Measurements from ENCODE around the gene RRP15. TPM values are rescaled to one million over a fixed set of nuclear protein-coding genes. Genes with fewer than 3 reads are reported as not detected.

RRP15 gene
- polyA plus RNA-seq, 1 experiment = 7.9 TPM

DNA sequence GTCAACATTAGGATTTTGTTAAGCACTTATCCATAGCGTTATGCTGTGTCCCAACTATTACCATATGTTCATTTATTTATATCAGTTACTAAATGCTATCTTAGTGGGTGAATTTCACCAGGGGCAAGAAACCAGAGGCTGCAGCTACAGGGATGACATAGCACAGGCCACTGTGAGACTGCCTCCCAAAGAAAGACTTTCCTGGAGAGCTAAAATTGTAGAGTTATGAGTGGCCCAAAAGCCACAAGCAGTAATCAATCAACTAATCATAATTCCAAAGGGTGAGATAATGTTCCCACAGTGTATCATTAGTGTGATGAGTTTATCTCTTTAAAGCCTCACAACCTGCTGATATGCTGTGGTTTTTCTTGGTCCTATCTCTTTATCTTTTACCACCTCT is 56.2 kb downstream of the RRP15 start:
- TF ChIP-seq, protein P1, sequence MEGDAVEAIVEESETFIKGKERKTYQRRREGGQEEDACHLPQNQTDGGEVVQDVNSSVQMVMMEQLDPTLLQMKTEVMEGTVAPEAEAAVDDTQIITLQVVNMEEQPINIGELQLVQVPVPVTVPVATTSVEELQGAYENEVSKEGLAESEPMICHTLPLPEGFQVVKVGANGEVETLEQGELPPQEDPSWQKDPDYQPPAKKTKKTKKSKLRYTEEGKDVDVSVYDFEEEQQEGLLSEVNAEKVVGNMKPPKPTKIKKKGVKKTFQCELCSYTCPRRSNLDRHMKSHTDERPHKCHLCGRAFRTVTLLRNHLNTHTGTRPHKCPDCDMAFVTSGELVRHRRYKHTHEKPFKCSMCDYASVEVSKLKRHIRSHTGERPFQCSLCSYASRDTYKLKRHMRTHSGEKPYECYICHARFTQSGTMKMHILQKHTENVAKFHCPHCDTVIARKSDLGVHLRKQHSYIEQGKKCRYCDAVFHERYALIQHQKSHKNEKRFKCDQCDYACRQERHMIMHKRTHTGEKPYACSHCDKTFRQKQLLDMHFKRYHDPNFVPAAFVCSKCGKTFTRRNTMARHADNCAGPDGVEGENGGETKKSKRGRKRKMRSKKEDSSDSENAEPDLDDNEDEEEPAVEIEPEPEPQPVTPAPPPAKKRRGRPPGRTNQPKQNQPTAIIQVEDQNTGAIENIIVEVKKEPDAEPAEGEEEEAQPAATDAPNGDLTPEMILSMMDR (IDR thresholded peaks at IDR 0.05; ENCODE audit: low read depth, low read length) = no peak
- Histone ChIP-seq H3K4me3 (ENCODE audit: low read depth, low read length) (no peak overlapping the region), H3K27ac (ENCODE audit: low read depth, low read length) (no peak overlapping the region), H3K27me3 (ENCODE audit: control insufficient read depth, insufficient read depth, low read length) (no peaks in the 10 kb centered on the region), H3K9me3 (ENCODE audit: control insufficient read depth, insufficient read depth, low read length) (no peaks in the 10 kb centered on the region)
- CTCF ChIA-PET = interaction anchor here (2.0 kb wide), 1 partner anchor 11 kb away, joined by 4 read pairs; no protein-coding TSS in a partner anchor
- DNase-seq (ENCODE audit: low read depth, low spot score) = no peak
- POLR2A ChIA-PET = no interaction called here

GRCh38 chr1:218342091-218342490 is 57.0 kb downstream of the RRP15 start:
- Histone ChIP-seq H3K27ac (ENCODE audit: low read depth, low read length) (no peak overlapping the region), H3K27me3 (ENCODE audit: control insufficient read depth, insufficient read depth, low read length) (no peaks in the 10 kb centered on the region), H3K4me3 (ENCODE audit: low read depth, low read length) (no peak overlapping the region), H3K9me3 (ENCODE audit: control insufficient read depth, insufficient read depth, low read length) (no peaks in the 10 kb centered on the region)
- TF ChIP-seq, protein P1 (IDR thresholded peaks at IDR 0.05; ENCODE audit: low read depth, low read length) = no peak
- no peak for DNase-seq (ENCODE audit: low read depth, low spot score)
- CTCF ChIA-PET = no interaction called here
- POLR2A ChIA-PET = no interaction called here

DNA sequence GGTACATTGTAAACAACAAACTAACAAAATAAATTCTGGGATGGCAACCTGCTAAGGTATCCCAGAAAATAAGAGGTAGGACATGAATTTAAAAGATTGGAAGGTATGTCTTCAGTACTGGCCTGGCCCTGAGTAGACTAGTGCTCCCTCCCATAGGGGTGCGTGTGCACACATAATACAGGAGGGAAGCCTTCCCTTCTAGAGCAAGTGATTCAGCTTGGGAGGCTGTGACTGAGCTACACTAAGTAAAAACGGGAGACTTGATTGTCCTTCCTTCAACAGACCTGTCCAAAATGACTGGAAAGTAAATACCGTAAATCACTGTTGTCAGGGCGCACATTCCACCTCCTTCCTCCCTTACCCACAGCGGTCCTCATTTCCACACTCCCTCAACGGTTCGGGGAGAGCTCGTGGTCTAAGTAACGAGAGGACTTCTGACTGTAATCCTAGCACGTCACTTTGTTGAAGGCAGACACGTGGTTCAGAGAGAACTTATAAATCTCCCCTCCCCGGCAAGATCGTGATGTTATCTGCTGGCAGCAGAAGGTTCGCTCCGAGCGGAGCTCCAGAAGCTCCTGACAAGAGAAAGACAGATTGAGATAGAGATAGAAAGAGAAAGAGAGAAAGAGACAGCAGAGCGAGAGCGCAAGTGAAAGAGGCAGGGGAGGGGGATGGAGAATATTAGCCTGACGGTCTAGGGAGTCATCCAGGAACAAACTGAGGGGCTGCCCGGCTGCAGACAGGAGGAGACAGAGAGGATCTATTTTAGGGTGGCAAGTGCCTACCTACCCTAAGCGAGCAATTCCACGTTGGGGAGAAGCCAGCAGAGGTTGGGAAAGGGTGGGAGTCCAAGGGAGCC is 60.0 kb downstream of the RRP15 start, which contains the start of gene TGFB2:
Gene TGFB2 (plus strand): TSS at position 523 of the 859 bp plus-strand sequence. CDS start 1,366 bp downstream, outside the sequence.
- Histone ChIP-seq H3K27ac (ENCODE audit: low read depth, low read length) (peak within 1 kb of the TSS; percentile 80), H3K27me3 (ENCODE audit: control insufficient read depth, insufficient read depth, low read length) (no peaks in the 10 kb centered on the region), H3K9me3 (ENCODE audit: control insufficient read depth, insufficient read depth, low read length) (no peaks in the 10 kb centered on the region), H3K4me3 (ENCODE audit: low read depth, low read length) (peak within 1 kb of the TSS; percentile 75)
- ChIA-PET POLR2A (interaction anchor here (0.5 to 1.9 kb wide), 20 partner anchors 9 to 1222 kb away, joined by 3 to 8 read pairs (median 3); no protein-coding TSS in a partner anchor), CTCF (interaction anchor here (0.6 to 3.6 kb wide), 12 partner anchors 9 to 1316 kb away, joined by 3 to 18 read pairs (median 3); no protein-coding TSS in a partner anchor)
- DNase-seq (ENCODE audit: low read depth, low spot score) = no peak
- TF ChIP-seq, protein P1 (IDR thresholded peaks at IDR 0.05; ENCODE audit: low read depth, low read length) = peak; percentile 36; the same call in 1 of the 2 replicates

DNA sequence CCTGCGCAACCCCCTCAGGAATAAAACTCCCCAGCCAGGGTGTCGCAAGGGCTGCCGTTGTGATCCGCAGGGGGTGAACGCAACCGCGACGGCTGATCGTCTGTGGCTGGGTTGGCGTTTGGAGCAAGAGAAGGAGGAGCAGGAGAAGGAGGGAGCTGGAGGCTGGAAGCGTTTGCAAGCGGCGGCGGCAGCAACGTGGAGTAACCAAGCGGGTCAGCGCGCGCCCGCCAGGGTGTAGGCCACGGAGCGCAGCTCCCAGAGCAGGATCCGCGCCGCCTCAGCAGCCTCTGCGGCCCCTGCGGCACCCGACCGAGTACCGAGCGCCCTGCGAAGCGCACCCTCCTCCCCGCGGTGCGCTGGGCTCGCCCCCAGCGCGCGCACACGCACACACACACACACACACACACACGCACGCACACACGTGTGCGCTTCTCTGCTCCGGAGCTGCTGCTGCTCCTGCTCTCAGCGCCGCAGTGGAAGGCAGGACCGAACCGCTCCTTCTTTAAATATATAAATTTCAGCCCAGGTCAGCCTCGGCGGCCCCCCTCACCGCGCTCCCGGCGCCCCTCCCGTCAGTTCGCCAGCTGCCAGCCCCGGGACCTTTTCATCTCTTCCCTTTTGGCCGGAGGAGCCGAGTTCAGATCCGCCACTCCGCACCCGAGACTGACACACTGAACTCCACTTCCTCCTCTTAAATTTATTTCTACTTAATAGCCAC is 60.7 kb downstream of the RRP15 start:
- ChIA-PET POLR2A (interaction anchor here (0.6 to 1.9 kb wide), 22 partner anchors 10 to 1222 kb away, joined by 3 to 9 read pairs (median 3); no protein-coding TSS in a partner anchor), CTCF (interaction anchor here (0.6 to 3.6 kb wide), 7 partner anchors 8 to 1315 kb away, joined by 3 to 18 read pairs (median 4); no protein-coding TSS in a partner anchor)
- peak overlapping the region; percentile 75 for H3K4me3 ChIP-seq (ENCODE audit: low read depth, low read length)
- H3K27ac ChIP-seq (ENCODE audit: low read depth, low read length) = peak overlapping the region; percentile 80
- DNase-seq (ENCODE audit: low read depth, low spot score) = no peak
- no peaks in the 10 kb centered on the region for H3K27me3 ChIP-seq (ENCODE audit: control insufficient read depth, insufficient read depth, low read length)
- no peaks in the 10 kb centered on the region for H3K9me3 ChIP-seq (ENCODE audit: control insufficient read depth, insufficient read depth, low read length)
- TF ChIP-seq, protein P1 (IDR thresholded peaks at IDR 0.05; ENCODE audit: low read depth, low read length) = no peak
